A673 (cell line): ENCODE results near the gene PEX16. TPM values are rescaled to one million over a fixed set of nuclear protein-coding genes. Genes with fewer than 3 reads are reported as not detected.
A peak's percentile ranks its signal among the peaks of the same experiment; 100 is the strongest.

ENCODE experiments used
- BruUV-seq: library from RNA; stranded (reverse); fragments of 400-500 nt; replicated peaks from 2 replicates; lab custom pipeline; 2021; lab: Mats Ljungman, UMichigan
- CTCF ChIA-PET: fragments of 300-600 bp; sonication (Branson Sonifier 250); formaldehyde crosslinking; loops from one replicate; lab custom pipeline; 2022; ENCODE audit warnings: antibody characterized with exemption; lab: Charles Lee
- POLR2A ChIA-PET: fragments of 300-600 bp; sonication (Branson Sonifier 250); formaldehyde crosslinking; loops from one replicate; lab custom pipeline; 2022; ENCODE audit warnings: antibody characterized with exemption; ENCODE audit not compliant: low non-redundant PET; lab: Charles Lee
- DNase-seq: peaks from one replicate; pipeline ENCODE4 v3.0.0-alpha.2; 2015; ENCODE audit warnings: low spot score
- H3K27ac ChIP-seq: fragments of 200-600 bp; sonication (generic); 2 replicates; pipeline ENCODE4 v1.5.1; 2016; ENCODE audit warnings: mixed run types, low read depth, mild to moderate bottlenecking, mixed read lengths, antibody characterized with exemption, low read length; ENCODE audit not compliant: poor library complexity, severe bottlenecking
- H3K27me3 ChIP-seq: fragments of 200-600 bp; sonication (generic); replicated peaks from 2 replicates; pipeline ENCODE4 v1.6.1; 2017; ENCODE audit warnings: mixed run types, low read depth, mild to moderate bottlenecking, mixed read lengths, antibody characterized with exemption, low read length; ENCODE audit not compliant: insufficient read depth, poor library complexity
- H3K36me3 ChIP-seq: fragments of 200-600 bp; sonication (generic); 2 replicates; pipeline ENCODE4 v1.6.1; 2016; ENCODE audit warnings: mixed run types, mild to moderate bottlenecking, mixed read lengths, antibody characterized with exemption, low read length; ENCODE audit not compliant: insufficient read depth, poor library complexity, severe bottlenecking
- H3K4me1 ChIP-seq: fragments of 200-600 bp; sonication (generic); 2 replicates; pipeline ENCODE4 v1.6.1; 2017; ENCODE audit warnings: mixed run types, mild to moderate bottlenecking, mixed read lengths, antibody characterized with exemption, low read length; ENCODE audit not compliant: insufficient read depth, poor library complexity, severe bottlenecking
- H3K4me3 ChIP-seq: fragments of 200-600 bp; sonication (generic); 2 replicates; pipeline ENCODE4 v1.5.1; 2016; ENCODE audit warnings: low read depth, mixed run types, mild to moderate bottlenecking, mixed read lengths, low read length; ENCODE audit not compliant: poor library complexity, severe bottlenecking
- H3K9me3 ChIP-seq: fragments of 200-600 bp; sonication (generic); 2 replicates; pipeline ENCODE4 v1.6.1; 2016; ENCODE audit warnings: mixed run types, low read depth, mild to moderate bottlenecking, mixed read lengths, antibody characterized with exemption, low read length; ENCODE audit not compliant: poor library complexity, severe bottlenecking
- EZH2 ChIP-seq: fragments of 200-600 bp; sonication (generic); IDR thresholded peaks from 2 replicates; pipeline ENCODE4 v1.6.1; 2017; ENCODE audit warnings: borderline replicate concordance, low read depth, mild to moderate bottlenecking, mixed read lengths, antibody characterized with exemption, low read length; ENCODE audit not compliant: poor library complexity, severe bottlenecking
- intact Hi-C: fragments of 100-400 bp; cut with micrococcal nuclease; formaldehyde crosslinking; loops from one replicate; pipeline ENCODE4 v1.10.0; 2022; ENCODE audit not compliant: unreplicated experiment
- total RNA-seq: library from RNA; stranded (reverse); gene quantifications from 2 replicates; pipeline ENCODE4 v1.2.3, GENCODE V29; 2021
- TF ChIP-seq, protein P1 (sequence below): fragments of 300-800, 200-600 bp; sonication (generic); conservative IDR thresholded peaks from 2 replicates; pipeline ENCODE4 v1.5.1; 2017; ENCODE audit warnings: low read depth, mild to moderate bottlenecking, antibody characterized with exemption, low read length, moderate library complexity, mixed read lengths

Gene PEX16
- total RNA-seq, 1 experiment from 2014 or later, result 64.1 TPM

- Histone ChIP-seq H3K27ac (no peak overlapping the region), H3K4me3 (no peak overlapping the region), H3K27me3 (no peaks in the 10 kb centered on the region), H3K9me3 (no peaks in the 10 kb centered on the region), H3K36me3 (no peaks in the 10 kb centered on the region), H3K4me1 (peaks cover 8% of the 10 kb centered on the region)
- intact Hi-C loops, result no loop called here
- ChIA-PET POLR2A (no interaction called here), CTCF (no interaction called here)
- no peak for TF ChIP-seq EZH2
- TF ChIP-seq, protein P1, sequence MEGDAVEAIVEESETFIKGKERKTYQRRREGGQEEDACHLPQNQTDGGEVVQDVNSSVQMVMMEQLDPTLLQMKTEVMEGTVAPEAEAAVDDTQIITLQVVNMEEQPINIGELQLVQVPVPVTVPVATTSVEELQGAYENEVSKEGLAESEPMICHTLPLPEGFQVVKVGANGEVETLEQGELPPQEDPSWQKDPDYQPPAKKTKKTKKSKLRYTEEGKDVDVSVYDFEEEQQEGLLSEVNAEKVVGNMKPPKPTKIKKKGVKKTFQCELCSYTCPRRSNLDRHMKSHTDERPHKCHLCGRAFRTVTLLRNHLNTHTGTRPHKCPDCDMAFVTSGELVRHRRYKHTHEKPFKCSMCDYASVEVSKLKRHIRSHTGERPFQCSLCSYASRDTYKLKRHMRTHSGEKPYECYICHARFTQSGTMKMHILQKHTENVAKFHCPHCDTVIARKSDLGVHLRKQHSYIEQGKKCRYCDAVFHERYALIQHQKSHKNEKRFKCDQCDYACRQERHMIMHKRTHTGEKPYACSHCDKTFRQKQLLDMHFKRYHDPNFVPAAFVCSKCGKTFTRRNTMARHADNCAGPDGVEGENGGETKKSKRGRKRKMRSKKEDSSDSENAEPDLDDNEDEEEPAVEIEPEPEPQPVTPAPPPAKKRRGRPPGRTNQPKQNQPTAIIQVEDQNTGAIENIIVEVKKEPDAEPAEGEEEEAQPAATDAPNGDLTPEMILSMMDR, result no peak
- DNase-seq, result no peak
- no TSS peak for BruUV-seq
Observed at GRCh38 chr11:45892856-45893255, 24.8 kb downstream of the PEX16 start.

DNA sequence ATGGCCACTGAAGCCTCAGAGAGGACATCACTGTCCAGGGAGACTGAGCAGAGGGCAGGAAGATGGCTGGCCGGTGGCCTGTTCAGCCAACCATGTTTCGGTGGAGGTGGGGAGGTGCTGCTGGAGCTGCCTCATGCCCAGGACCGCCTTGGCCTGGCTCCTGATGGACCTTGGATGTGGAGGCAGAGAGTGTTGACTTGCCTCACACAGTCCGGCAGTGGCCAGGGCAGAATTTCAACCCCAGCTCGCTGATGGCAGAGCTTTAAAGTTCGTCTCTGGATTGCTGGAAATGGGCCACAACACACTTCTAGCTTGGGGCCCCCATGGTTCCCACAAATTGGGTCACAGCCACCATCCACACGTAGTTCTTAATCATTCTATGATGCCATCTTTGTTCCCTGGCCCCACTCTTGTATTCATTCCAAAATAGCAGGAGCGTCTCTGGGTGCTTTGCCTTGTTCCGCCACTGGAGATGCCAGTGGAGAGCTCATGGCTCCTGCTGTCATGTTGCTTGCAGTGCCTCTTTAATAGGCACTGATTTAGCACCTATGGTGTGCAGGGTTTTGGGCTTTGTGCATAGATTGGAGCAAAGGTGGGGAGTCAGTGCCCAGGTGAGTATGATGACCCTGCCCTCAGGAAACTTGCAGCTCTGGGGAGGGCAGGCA, 26.7 kb downstream of the PEX16 start:
- Histone ChIP-seq H3K27me3 (no peaks in the 10 kb centered on the region), H3K27ac (no peak overlapping the region), H3K36me3 (no peaks in the 10 kb centered on the region), H3K4me1 (peaks cover 1% of the 10 kb centered on the region), H3K4me3 (no peak overlapping the region), H3K9me3 (no peaks in the 10 kb centered on the region)
- intact Hi-C loops, result no loop called here
- BruUV-seq, result no TSS peak
- ChIA-PET POLR2A (no interaction called here), CTCF (interaction anchor here (0.6 to 1.5 kb wide), 2 partner anchors 18 to 49 kb away, joined by 4 to 5 read pairs; no protein-coding TSS in a partner anchor)
- no peak for TF ChIP-seq EZH2
- TF ChIP-seq, protein P1, result 0 out of 2 replicates have a peak, but pooled peaks have one; percentile 31
- DNase-seq, result no peak

- Histone ChIP-seq H3K36me3 (no peaks in the 10 kb centered on the region), H3K4me3 (no peak overlapping the region), H3K27me3 (no peaks in the 10 kb centered on the region), H3K27ac (no peak overlapping the region), H3K9me3 (no peaks in the 10 kb centered on the region), H3K4me1 (peaks cover 4% of the 10 kb centered on the region)
- DNase-seq, result no peak
- BruUV-seq, result no TSS peak
- TF ChIP-seq, protein P1, result no peak
- TF ChIP-seq EZH2, result no peak
- ChIA-PET POLR2A (interaction anchor here (0.5 kb wide), 1 partner anchor 224 kb away, joined by 4 read pairs; no protein-coding TSS in a partner anchor), CTCF (interaction anchor here (1.5 kb wide), 1 partner anchor 17 kb away, joined by 5 read pairs; no protein-coding TSS in a partner anchor)
- intact Hi-C loops, result loop anchor here (10.0 kb wide), 1 partner anchor 425 kb away; no protein-coding TSS in a partner anchor
Observed at GRCh38 chr11:45889966-45890365, 27.7 kb downstream of the PEX16 start.
